ENCODE results near the gene WFDC8. TPM values are rescaled to one million over a fixed set of nuclear protein-coding genes. Genes with fewer than 3 reads are reported as not detected.
"Not testable (repeated sequence)": the region's sequence is repeated elsewhere in the genome, so short reads cannot be mapped to it uniquely, and the experiment has no call there.

The WFDC8 gene
- total and polyA plus RNA-seq, 2 donors (not counting 1 experiment from before 2014, with no cell fraction given) = not detected

- no peak overlapping the region for H3K9ac ChIP-seq (ENCODE audit: insufficient read depth, low read length)
- no peak overlapping the region for H3K4me2 ChIP-seq (ENCODE audit: extremely low read depth, insufficient read depth, low read length)
- H3K36me3 ChIP-seq (ENCODE audit: control insufficient read depth, insufficient read depth, low read length) = no peaks in the 10 kb centered on the region
- no peaks in the 10 kb centered on the region for H3K9me3 ChIP-seq (ENCODE audit: control insufficient read depth, insufficient read depth, low read depth, low read length)
- H4K20me1 ChIP-seq (ENCODE audit: control insufficient read depth, extremely low read depth, insufficient read depth, low read length) = no peaks in the 10 kb centered on the region
- no peak overlapping the region for H3K27ac ChIP-seq (ENCODE audit: insufficient read depth, low read length)
- no peaks in the 10 kb centered on the region for H3K79me2 ChIP-seq (ENCODE audit: control insufficient read depth, insufficient read depth, low read length)
- no peak overlapping the region for H2AFZ ChIP-seq (ENCODE audit: low read length)
- H3K4me1 ChIP-seq (ENCODE audit: control insufficient read depth, extremely low read depth, insufficient read depth, low read length) = no peaks in the 10 kb centered on the region
- DNase-seq (ENCODE audit: low read depth in 2 of 2) = peak in 1 of 2 donors; percentile 46
- TF ChIP-seq EZH2 (IDR thresholded peaks at IDR 0.05; ENCODE audit: low read length, missing control alignments) (no peak), CTCF (conservative IDR thresholded peaks at IDR 0.05 in 1 of 2, IDR thresholded peaks at IDR 0.05 in 1 of 2; ENCODE audit: low read depth in 1 of 2, low read length in 2 of 2) (no peak)
- no peaks in the 10 kb centered on the region for H3K27me3 ChIP-seq (ENCODE audit: control insufficient read depth, insufficient read depth, low read length)
- H3K4me3 ChIP-seq (replicated peaks in 1 of 4; ENCODE audit: control extremely low read depth in 1 of 4, insufficient read depth in 1 of 4, low read depth in 3 of 4, low read length in 4 of 4) = no peak overlapping the region
Observed at GRCh38 chr20:45576995-45577394, 2.1 kb downstream of the WFDC8 start.

DNA sequence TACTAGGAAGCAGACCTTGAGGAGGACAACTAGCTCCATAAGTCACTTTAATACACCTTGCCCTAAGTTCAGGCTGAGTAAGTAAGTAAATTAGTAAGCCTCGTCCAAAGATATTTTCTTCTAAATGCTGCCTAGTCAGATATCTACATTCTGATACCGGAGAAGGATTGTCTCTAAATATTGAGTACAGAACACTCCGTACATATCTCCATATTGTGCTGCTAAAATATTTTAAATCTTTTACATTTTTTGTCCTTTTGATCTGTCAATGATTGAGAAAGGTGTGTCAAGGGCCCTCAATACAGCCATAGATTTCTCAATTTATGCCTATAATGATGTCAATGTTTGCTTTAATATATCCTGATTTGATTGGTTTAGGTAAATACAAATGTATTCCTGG lies 3.2 kb downstream of the WFDC8 start:
- Histone ChIP-seq H3K4me3 (replicated peaks in 1 of 4; ENCODE audit: control extremely low read depth in 1 of 4, insufficient read depth in 1 of 4, low read depth in 3 of 4, low read length in 4 of 4) (no peak overlapping the region), H3K79me2 (ENCODE audit: control insufficient read depth, insufficient read depth, low read length) (no peaks in the 10 kb centered on the region), H2AFZ (ENCODE audit: low read length) (no peak overlapping the region), H3K27me3 (ENCODE audit: control insufficient read depth, insufficient read depth, low read length) (no peaks in the 10 kb centered on the region), H3K27ac (ENCODE audit: insufficient read depth, low read length) (no peak overlapping the region), H3K9ac (ENCODE audit: insufficient read depth, low read length) (no peak overlapping the region), H3K4me2 (ENCODE audit: extremely low read depth, insufficient read depth, low read length) (no peak overlapping the region), H4K20me1 (ENCODE audit: control insufficient read depth, extremely low read depth, insufficient read depth, low read length) (no peaks in the 10 kb centered on the region), H3K9me3 (ENCODE audit: control insufficient read depth, insufficient read depth, low read depth, low read length) (no peaks in the 10 kb centered on the region), H3K4me1 (ENCODE audit: control insufficient read depth, extremely low read depth, insufficient read depth, low read length) (no peaks in the 10 kb centered on the region), H3K36me3 (ENCODE audit: control insufficient read depth, insufficient read depth, low read length) (no peaks in the 10 kb centered on the region)
- DNase-seq (ENCODE audit: low read depth in 2 of 2) = no peak
- TF ChIP-seq EZH2 (IDR thresholded peaks at IDR 0.05; ENCODE audit: low read length, missing control alignments) = no peak
- TF ChIP-seq CTCF (conservative IDR thresholded peaks at IDR 0.05 in 1 of 2, IDR thresholded peaks at IDR 0.05 in 1 of 2; ENCODE audit: low read depth in 1 of 2, low read length in 2 of 2) = no peak

DNA sequence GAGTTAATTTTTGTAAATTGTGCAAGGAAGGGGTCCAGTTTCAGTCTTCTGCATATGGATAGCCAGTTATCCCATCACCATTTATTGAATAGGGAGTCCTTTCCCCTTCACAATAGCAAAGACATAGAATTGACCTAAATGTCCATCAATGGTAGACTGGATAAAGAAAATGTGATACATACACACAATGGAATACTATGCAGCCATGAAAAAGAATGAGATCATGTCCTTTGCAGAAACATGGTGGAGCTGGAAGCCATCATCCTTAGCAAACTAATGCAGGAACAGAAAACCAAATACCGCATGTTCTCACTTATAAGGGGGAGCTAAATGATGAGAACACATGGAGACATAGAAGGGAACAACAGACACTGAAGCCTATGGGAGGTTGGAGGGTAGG lies 9.4 kb downstream of the WFDC8 start:
- H3K27me3 ChIP-seq (ENCODE audit: control insufficient read depth, insufficient read depth, low read length); H3K4me1 ChIP-seq (ENCODE audit: control insufficient read depth, extremely low read depth, insufficient read depth, low read length); H3K9ac ChIP-seq (ENCODE audit: insufficient read depth, low read length); H3K9me3 ChIP-seq (ENCODE audit: control insufficient read depth, insufficient read depth, low read depth, low read length); H3K27ac ChIP-seq (ENCODE audit: insufficient read depth, low read length); H3K79me2 ChIP-seq (ENCODE audit: control insufficient read depth, insufficient read depth, low read length); H3K36me3 ChIP-seq (ENCODE audit: control insufficient read depth, insufficient read depth, low read length); H3K4me3 ChIP-seq (replicated peaks in 1 of 4; ENCODE audit: control extremely low read depth in 1 of 4, insufficient read depth in 1 of 4, low read depth in 3 of 4, low read length in 4 of 4); H3K4me2 ChIP-seq (ENCODE audit: extremely low read depth, insufficient read depth, low read length); DNase-seq (ENCODE audit: low read depth in 2 of 2); H4K20me1 ChIP-seq (ENCODE audit: control insufficient read depth, extremely low read depth, insufficient read depth, low read length); H2AFZ ChIP-seq (ENCODE audit: low read length): not testable (repeated sequence)

Data from fibroblast of lung (primary cell).